ENCODE measurements around the gene TMEM38A.
"Not testable (repeated sequence)": the region's sequence is repeated elsewhere in the genome, so short reads cannot be mapped to it uniquely, and the experiment has no call there.

TMEM38A gene

DNA sequence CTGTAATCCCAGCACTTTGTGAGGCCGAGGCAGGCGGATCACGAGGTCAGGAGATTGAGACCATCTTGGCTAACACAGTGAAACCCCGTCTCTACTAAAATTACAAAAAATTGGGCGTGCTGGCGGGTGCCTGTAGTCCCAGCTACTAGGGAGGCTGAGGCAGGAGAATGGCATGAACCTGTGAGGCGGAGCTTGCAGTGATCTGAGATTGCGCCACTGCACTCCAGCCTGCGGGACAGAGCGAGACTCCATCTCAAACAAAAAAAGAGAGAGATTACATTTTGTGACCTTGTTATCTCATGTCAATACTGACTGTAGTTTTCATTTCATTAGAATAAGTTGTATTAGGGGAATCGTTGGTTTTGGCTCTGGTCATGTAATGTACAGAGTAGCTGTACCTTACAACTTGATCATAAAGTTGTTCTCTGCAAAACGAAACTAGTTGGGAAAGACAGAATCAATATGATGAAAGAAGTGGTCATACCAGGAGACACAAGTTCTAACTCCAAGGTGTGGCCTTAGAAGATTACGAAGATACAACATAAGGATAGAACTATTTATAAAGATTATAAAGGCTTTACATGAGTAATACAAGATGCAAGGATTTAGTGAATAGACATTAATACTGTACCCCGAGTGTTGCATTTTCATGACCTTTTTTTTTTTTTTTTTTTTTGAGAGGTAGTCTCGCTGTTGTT is 15.3 kb downstream of the TMEM38A start:
- H3K36me3 Mint-ChIP-seq (ENCODE audit: low read depth): peaks cover 8% of the 10 kb centered on the region
- H3K27me3 Mint-ChIP-seq: no peaks in the 10 kb centered on the region
- H3K4me1 Mint-ChIP-seq: no peaks in the 10 kb centered on the region
- no peak overlapping the region for H3K27ac Mint-ChIP-seq
- H3K4me3 Mint-ChIP-seq: no peak overlapping the region
- ATAC-seq: no peak
- DNase-seq: no peak
- H3K9me3 Mint-ChIP-seq: peaks cover 2% of the 10 kb centered on the region

GRCh38 chr19:16677055-16677454 is 16.1 kb downstream of the TMEM38A start:
- no peaks in the 10 kb centered on the region for H3K27me3 Mint-ChIP-seq
- DNase-seq: no peak

DNA sequence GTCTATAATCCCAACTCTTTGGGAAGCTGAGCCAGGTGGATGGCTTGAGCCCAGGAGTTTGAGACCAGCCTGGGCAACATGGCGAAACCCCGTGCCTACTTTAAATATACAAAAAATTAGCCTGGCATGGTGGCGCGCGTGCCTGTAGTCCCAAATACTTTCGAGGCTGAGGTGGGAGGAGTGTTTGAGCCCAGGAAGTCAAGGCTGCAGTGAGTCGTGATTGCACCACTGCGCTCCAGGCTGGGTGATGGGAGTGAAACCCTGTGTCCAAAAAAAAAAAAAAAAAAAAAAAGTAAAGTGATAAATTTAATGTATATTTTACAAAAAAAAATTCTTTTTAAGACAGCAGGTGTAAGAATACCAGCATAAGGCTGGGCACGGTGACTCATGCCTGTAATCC is 17.6 kb downstream of the TMEM38A start:
- H3K4me1 Mint-ChIP-seq: no peaks in the 10 kb centered on the region
- DNase-seq (no peak), ATAC-seq (no peak)
- H3K27ac Mint-ChIP-seq: no peak overlapping the region
- H3K9me3 Mint-ChIP-seq: peaks cover 7% of the 10 kb centered on the region
- no peak overlapping the region for H3K4me3 Mint-ChIP-seq
- no peaks in the 10 kb centered on the region for H3K27me3 Mint-ChIP-seq
- peaks cover 8% of the 10 kb centered on the region for H3K36me3 Mint-ChIP-seq (ENCODE audit: low read depth)

More at GRCh38 chr19:16677055-16677454, 16.1 kb downstream of the TMEM38A start:
- ATAC-seq: no peak
- Mint-ChIP-seq H3K27ac (no peak overlapping the region), H3K36me3 (ENCODE audit: low read depth) (peaks cover 8% of the 10 kb centered on the region), H3K4me3 (no peak overlapping the region), H3K4me1 (no peaks in the 10 kb centered on the region), H3K9me3 (peaks cover 7% of the 10 kb centered on the region)

DNA sequence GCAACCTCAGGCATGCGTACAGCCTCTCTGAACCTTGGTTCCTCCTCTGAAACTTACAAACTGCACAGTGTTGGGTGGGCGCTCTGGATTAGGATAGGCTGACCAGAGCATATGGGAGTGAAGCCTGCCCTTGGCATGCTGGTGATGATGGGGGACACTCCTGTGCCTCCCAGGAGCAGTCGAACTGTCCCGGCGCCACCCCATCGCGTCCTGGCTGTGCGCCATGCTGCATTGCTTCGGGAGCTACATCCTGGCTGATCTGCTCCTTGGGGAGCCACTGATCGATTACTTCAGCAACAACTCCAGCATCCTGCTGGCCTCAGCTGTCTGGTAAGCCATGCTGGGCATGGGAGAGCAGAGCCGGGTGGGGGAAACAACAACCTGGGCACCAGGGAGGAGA is 18.9 kb downstream of the TMEM38A start:
- Mint-ChIP-seq H3K27me3 (no peaks in the 10 kb centered on the region), H3K36me3 (ENCODE audit: low read depth) (peaks cover 8% of the 10 kb centered on the region), H3K4me3 (no peak overlapping the region), H3K9me3 (peaks cover 7% of the 10 kb centered on the region), H3K4me1 (no peaks in the 10 kb centered on the region), H3K27ac (no peak overlapping the region)
- no peak for DNase-seq
- ATAC-seq: no peak

DNA sequence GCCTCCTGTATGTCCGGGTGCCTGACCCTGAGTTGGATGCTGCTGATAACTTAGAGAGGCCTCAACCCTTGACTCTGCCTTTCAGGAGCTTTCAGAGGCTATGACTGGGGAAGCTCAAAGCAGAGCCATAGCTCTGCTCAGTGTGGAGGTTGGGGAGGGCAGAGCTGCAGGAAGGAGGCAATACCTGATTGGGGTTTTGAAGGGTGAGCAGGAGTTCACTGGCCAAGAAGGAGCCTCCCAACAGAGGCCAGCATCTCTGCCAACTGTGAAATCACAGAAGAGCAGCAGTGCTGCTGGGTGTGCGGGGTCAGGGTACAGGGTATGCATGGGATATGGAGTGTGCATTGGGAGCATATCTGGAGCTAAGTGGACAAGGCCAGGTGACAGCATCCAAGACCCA is 21.6 kb downstream of the TMEM38A start:
- H3K4me3 Mint-ChIP-seq: no peak overlapping the region
- H3K27ac Mint-ChIP-seq: no peak overlapping the region
- peaks cover 8% of the 10 kb centered on the region for H3K36me3 Mint-ChIP-seq (ENCODE audit: low read depth)
- no peaks in the 10 kb centered on the region for H3K4me1 Mint-ChIP-seq
- ATAC-seq (no peak), DNase-seq (no peak)
- H3K27me3 Mint-ChIP-seq: no peaks in the 10 kb centered on the region
- H3K9me3 Mint-ChIP-seq: peaks cover 7% of the 10 kb centered on the region

DNA sequence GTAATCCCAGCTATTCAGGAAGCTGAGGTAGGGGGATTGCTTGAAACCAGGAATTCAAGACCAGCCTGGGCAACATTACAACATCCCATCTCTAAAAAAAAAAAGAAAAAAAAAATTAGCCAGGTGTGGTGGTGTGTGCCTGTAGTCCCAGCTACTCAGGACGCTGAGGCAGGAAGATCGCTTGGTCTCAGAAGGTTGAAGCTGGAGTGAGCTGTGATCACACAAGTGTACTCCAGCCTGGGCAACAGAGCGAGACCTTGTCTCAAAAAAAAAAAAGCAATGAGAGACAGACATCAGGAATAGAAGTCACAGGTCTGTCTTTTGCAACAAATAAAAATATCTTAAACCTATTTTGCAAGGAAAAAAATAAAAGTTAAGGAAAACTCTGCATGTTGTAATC is 23.3 kb downstream of the TMEM38A start:
- Mint-ChIP-seq H3K27ac (no peak overlapping the region), H3K4me3 (no peak overlapping the region), H3K27me3 (no peaks in the 10 kb centered on the region), H3K4me1 (no peaks in the 10 kb centered on the region), H3K9me3 (peaks cover 7% of the 10 kb centered on the region), H3K36me3 (ENCODE audit: low read depth) (peaks cover 8% of the 10 kb centered on the region)
- DNase-seq (no peak), ATAC-seq (no peak)

DNA sequence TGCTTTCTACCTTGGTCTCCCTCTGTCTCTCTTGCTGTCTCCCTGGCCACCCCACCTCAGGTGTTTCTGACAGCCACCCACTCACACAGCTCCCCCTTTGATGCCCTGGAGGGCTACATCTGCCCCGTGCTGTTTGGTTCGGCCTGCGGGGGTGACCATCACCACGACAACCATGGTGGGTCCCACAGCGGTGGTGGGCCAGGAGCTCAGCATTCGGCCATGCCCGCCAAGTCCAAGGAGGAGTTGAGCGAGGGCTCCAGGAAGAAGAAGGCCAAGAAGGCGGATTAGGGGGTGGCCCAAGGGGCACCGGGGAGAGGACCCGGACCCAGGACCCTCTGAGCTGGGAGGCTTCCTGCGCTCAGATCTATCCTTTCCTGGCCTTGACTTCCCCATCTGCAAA is 27.1 kb downstream of the TMEM38A start:
- Mint-ChIP-seq H3K9me3 (no peaks in the 10 kb centered on the region), H3K36me3 (ENCODE audit: low read depth) (peaks cover 2% of the 10 kb centered on the region), H3K27ac (no peak overlapping the region), H3K4me3 (no peak overlapping the region), H3K27me3 (no peaks in the 10 kb centered on the region), H3K4me1 (no peaks in the 10 kb centered on the region)
- ATAC-seq: no peak
- DNase-seq: no peak

GRCh38 chr19:16698914-16699313 is 38.0 kb downstream of the TMEM38A start:
- no peak overlapping the region for H3K27ac Mint-ChIP-seq
- no peak overlapping the region for H3K4me3 Mint-ChIP-seq
- no peaks in the 10 kb centered on the region for H3K36me3 Mint-ChIP-seq (ENCODE audit: low read depth)
- no peaks in the 10 kb centered on the region for H3K9me3 Mint-ChIP-seq
- no peaks in the 10 kb centered on the region for H3K27me3 Mint-ChIP-seq
- no peaks in the 10 kb centered on the region for H3K4me1 Mint-ChIP-seq
- ATAC-seq: no peak
- no peak for DNase-seq

- H3K27me3 Mint-ChIP-seq: no peaks in the 10 kb centered on the region
- ATAC-seq (no peak), DNase-seq (no peak)
- H3K4me1 Mint-ChIP-seq: no peaks in the 10 kb centered on the region
- no peak overlapping the region for H3K4me3 Mint-ChIP-seq
- H3K36me3 Mint-ChIP-seq (ENCODE audit: low read depth): no peaks in the 10 kb centered on the region
- H3K9me3 Mint-ChIP-seq: no peaks in the 10 kb centered on the region
- no peak overlapping the region for H3K27ac Mint-ChIP-seq
Observed at GRCh38 chr19:16702123-16702522, 41.2 kb downstream of the TMEM38A start.

- no peaks in the 10 kb centered on the region for H3K9me3 Mint-ChIP-seq
- no peaks in the 10 kb centered on the region for H3K36me3 Mint-ChIP-seq (ENCODE audit: low read depth)
- H3K4me1 Mint-ChIP-seq: no peaks in the 10 kb centered on the region
- H3K27me3 Mint-ChIP-seq: no peaks in the 10 kb centered on the region
- ATAC-seq (no peak), DNase-seq (no peak)
- no peak overlapping the region for H3K4me3 Mint-ChIP-seq
- H3K27ac Mint-ChIP-seq: no peak overlapping the region
Observed at GRCh38 chr19:16703677-16704076, 42.7 kb downstream of the TMEM38A start.

GRCh38 chr19:16710870-16711269 is 49.9 kb downstream of the TMEM38A start:
- not testable (repeated sequence) for H3K4me1 Mint-ChIP-seq; H3K27ac Mint-ChIP-seq; H3K4me3 Mint-ChIP-seq; H3K36me3 Mint-ChIP-seq (ENCODE audit: low read depth); DNase-seq; H3K9me3 Mint-ChIP-seq; ATAC-seq; H3K27me3 Mint-ChIP-seq

- not testable (repeated sequence) for H3K27me3 Mint-ChIP-seq; H3K4me3 Mint-ChIP-seq; H3K27ac Mint-ChIP-seq; DNase-seq; ATAC-seq; H3K9me3 Mint-ChIP-seq; H3K4me1 Mint-ChIP-seq; H3K36me3 Mint-ChIP-seq (ENCODE audit: low read depth)
Observed at GRCh38 chr19:16712295-16712694, 51.4 kb downstream of the TMEM38A start.

DNA sequence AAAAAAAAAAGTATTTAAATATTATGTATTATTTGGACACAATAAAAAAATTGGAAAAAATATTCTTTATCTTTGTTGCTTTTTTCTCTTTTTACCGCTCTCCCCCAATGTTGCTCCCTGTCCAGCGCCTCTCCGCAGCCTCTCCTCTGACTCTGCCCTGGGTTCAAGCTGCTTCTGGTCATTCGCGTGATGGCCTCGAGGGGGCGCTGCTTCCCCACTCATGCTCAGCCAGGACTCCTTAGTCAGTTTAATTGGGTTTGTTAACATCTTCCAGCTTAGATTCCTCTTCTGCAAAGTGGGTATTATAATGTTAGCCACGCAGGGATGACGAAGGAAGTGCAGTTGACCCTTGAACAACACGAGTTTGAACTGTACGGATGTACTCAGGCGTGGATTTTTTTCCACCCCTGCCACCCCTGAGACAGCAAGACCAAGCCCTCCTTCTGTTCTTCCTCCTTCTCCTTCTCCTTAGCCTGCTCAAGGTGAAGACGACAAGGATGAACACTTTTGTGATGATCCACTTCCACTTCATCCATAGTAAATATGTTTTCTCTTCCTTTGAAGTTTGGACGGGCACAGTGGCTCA is 53.9 kb downstream of the TMEM38A start:
- peak overlapping the region; percentile 46 for H3K27ac Mint-ChIP-seq
- H3K4me3 Mint-ChIP-seq: no peak overlapping the region
- DNase-seq (peak; percentile 56), ATAC-seq (no peak)
- no peaks in the 10 kb centered on the region for H3K9me3 Mint-ChIP-seq
- no peaks in the 10 kb centered on the region for H3K36me3 Mint-ChIP-seq (ENCODE audit: low read depth)
- peaks cover 4% of the 10 kb centered on the region for H3K27me3 Mint-ChIP-seq
- peaks cover 11% of the 10 kb centered on the region for H3K4me1 Mint-ChIP-seq

GRCh38 chr19:16715611-16716010 is 54.7 kb downstream of the TMEM38A start:
- DNase-seq (no peak), ATAC-seq (no peak)
- Mint-ChIP-seq H3K4me1 (peaks cover 11% of the 10 kb centered on the region), H3K4me3 (no peak overlapping the region), H3K27ac (no peak overlapping the region), H3K9me3 (no peaks in the 10 kb centered on the region), H3K27me3 (peaks cover 4% of the 10 kb centered on the region), H3K36me3 (ENCODE audit: low read depth) (no peaks in the 10 kb centered on the region)

DNA sequence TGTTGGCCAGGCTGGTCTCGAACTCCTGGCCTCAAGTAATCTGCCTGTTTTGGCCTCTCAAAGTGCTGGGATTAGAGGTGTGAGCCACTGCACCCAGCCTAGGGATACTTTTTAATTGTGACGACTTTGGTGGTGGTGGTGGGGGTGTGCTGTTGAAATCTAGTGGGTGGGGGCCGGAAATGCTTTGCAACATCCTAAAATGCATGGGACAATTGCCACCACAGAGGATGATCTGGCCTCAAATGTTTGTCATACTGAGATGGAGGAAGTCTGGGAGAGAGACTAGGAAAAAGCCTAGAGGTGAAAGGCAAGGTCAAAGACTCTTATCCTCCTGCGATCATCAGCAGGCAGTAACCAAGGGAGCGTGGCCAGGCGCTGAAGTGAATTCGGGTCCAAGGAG is 60.1 kb downstream of the TMEM38A start:
- peaks cover 6% of the 10 kb centered on the region for H3K4me1 Mint-ChIP-seq
- DNase-seq (no peak), ATAC-seq (no peak)
- H3K27ac Mint-ChIP-seq: no peak overlapping the region
- no peaks in the 10 kb centered on the region for H3K36me3 Mint-ChIP-seq (ENCODE audit: low read depth)
- no peaks in the 10 kb centered on the region for H3K9me3 Mint-ChIP-seq
- H3K27me3 Mint-ChIP-seq: peaks cover 4% of the 10 kb centered on the region
- H3K4me3 Mint-ChIP-seq: no peak overlapping the region

GRCh38 chr19:16722591-16722990 is 61.7 kb downstream of the TMEM38A start:
- ATAC-seq (no peak), DNase-seq (no peak)
- Mint-ChIP-seq H3K4me1 (peaks cover 6% of the 10 kb centered on the region), H3K27me3 (peaks cover 4% of the 10 kb centered on the region), H3K36me3 (ENCODE audit: low read depth) (no peaks in the 10 kb centered on the region), H3K27ac (no peak overlapping the region), H3K4me3 (no peak overlapping the region), H3K9me3 (no peaks in the 10 kb centered on the region)

All from activated naive CD8-positive, alpha-beta T cell treated with anti-CD3 and anti-CD28 coated beads, Interleukin-2, amount 50 U/mL, for 24 hours (primary cell).